ENCODE measurements around the gene DDC. TPM values are rescaled to one million over a fixed set of nuclear protein-coding genes. Genes with fewer than 3 reads are reported as not detected.

The DDC gene
- total and polyA plus RNA-seq, 4 donors: 27.2 to 74.9 (median 58.6) TPM

- Histone ChIP-seq H3K4me3 (ENCODE audit: low read depth in 1 of 3, low read length in 3 of 3) (no peak overlapping the region), H3K27me3 (ENCODE audit: control insufficient read depth in 4 of 4, insufficient read depth in 4 of 4, low read length in 3 of 4) (no peaks in the 10 kb centered on the region), H3K4me1 (ENCODE audit: control insufficient read depth in 4 of 4, insufficient read depth in 4 of 4, low read length in 3 of 4) (no peaks in the 10 kb centered on the region), H3K9ac (ENCODE audit: low read depth in 1 of 2, low read length in 2 of 2) (no peak overlapping the region), H3K9me3 (ENCODE audit: control insufficient read depth in 4 of 4, low read length in 3 of 4) (no peaks in the 10 kb centered on the region), H3K36me3 (ENCODE audit: control insufficient read depth in 4 of 4, insufficient read depth in 3 of 4, low read depth in 1 of 4, low read length in 3 of 4) (peaks cover 0 to 10% (median 5%) of the 10 kb centered on the region in 4 donors), H3K27ac (ENCODE audit: low read depth in 1 of 2, low read length in 2 of 2) (no peak overlapping the region)
- TF ChIP-seq, protein P1, sequence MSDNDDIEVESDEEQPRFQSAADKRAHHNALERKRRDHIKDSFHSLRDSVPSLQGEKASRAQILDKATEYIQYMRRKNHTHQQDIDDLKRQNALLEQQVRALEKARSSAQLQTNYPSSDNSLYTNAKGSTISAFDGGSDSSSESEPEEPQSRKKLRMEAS (IDR thresholded peaks at IDR 0.05): no peak
- TF ChIP-seq, protein P2, sequence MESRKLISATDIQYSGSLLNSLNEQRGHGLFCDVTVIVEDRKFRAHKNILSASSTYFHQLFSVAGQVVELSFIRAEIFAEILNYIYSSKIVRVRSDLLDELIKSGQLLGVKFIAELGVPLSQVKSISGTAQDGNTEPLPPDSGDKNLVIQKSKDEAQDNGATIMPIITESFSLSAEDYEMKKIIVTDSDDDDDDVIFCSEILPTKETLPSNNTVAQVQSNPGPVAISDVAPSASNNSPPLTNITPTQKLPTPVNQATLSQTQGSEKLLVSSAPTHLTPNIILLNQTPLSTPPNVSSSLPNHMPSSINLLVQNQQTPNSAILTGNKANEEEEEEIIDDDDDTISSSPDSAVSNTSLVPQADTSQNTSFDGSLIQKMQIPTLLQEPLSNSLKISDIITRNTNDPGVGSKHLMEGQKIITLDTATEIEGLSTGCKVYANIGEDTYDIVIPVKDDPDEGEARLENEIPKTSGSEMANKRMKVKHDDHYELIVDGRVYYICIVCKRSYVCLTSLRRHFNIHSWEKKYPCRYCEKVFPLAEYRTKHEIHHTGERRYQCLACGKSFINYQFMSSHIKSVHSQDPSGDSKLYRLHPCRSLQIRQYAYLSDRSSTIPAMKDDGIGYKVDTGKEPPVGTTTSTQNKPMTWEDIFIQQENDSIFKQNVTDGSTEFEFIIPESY (IDR thresholded peaks at IDR 0.05): no peak
- TF ChIP-seq FOXA2 (IDR thresholded peaks at IDR 0.05) (no peak), RXRA (IDR thresholded peaks at IDR 0.05) (no peak), ATF3 (IDR thresholded peaks at IDR 0.05) (no peak)
- 92% methylated on average over 11 of the region's 11 CpGs for whole genome bisulfite sequencing
- DNase-seq (ENCODE audit: low spot score): no peak
Measured at GRCh38 chr7:50542132-50542531, 23.1 kb downstream of the DDC start.

DNA sequence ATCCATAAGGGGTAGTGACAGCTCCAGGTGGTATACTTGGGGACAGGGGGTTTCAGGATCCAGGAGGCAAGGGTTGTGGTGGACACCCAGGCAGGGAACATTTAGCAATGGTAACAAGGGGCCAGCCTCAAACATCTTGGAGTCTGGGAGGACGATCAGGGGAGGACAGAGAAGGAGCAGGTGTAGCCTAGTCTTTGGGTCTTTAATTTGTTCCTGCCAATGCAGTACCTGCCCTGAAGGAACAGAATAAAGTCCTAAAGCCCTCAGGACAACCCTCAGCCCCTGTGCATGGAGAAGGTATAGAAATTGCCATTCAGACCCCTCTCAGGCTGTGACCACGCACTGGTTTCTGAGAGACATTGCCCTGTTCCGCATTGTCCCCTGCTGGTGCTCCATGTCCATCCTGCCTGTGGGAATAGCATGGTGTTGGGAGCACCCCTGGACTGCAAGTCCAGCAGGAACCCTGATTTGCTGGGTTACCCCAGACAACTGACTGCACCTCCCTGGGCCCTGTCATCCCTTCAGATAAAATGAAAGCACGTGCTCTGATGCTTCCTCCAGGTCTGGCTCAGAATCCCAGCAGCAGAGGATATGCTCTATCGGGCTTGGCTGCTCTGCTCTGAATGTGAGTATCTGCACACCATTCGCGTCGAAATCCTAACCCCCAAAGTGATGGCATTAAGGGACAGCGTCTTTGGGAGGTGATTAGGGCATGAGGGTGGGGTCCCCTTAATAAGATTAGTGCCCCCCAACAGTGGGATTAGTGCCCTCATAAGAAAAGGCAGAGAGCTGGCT, 24.2 kb downstream of the DDC start:
- peaks cover 0 to 14% (median 8%) of the 10 kb centered on the region in 4 donors for H3K36me3 ChIP-seq (ENCODE audit: control insufficient read depth in 4 of 4, insufficient read depth in 3 of 4, low read depth in 1 of 4, low read length in 3 of 4)

More for the DNA sequence above, 24.2 kb downstream of the DDC start:
- Histone ChIP-seq H3K27ac (ENCODE audit: low read depth in 1 of 2, low read length in 2 of 2) (no peak overlapping the region), H3K9me3 (ENCODE audit: control insufficient read depth in 4 of 4, low read length in 3 of 4) (no peaks in the 10 kb centered on the region), H3K4me3 (ENCODE audit: low read depth in 1 of 3, low read length in 3 of 3) (no peak overlapping the region), H3K9ac (ENCODE audit: low read depth in 1 of 2, low read length in 2 of 2) (no peak overlapping the region), H3K4me1 (ENCODE audit: control insufficient read depth in 4 of 4, insufficient read depth in 4 of 4, low read length in 3 of 4) (no peaks in the 10 kb centered on the region), H3K27me3 (ENCODE audit: control insufficient read depth in 4 of 4, insufficient read depth in 4 of 4, low read length in 3 of 4) (no peaks in the 10 kb centered on the region)
- 95% methylated on average over 9 of the region's 9 CpGs for WGBS
- TF ChIP-seq RXRA (IDR thresholded peaks at IDR 0.05) (no peak), ATF3 (IDR thresholded peaks at IDR 0.05) (no peak), JUND (IDR thresholded peaks at IDR 0.05) (no peak), HNF4A (conservative IDR thresholded peaks at IDR 0.05) (no peak), NR2F2 (IDR thresholded peaks at IDR 0.05) (no peak), FOXA1 (IDR thresholded peaks at IDR 0.05) (no peak), GABPA (IDR thresholded peaks at IDR 0.05 in 1 of 2, conservative IDR thresholded peaks at IDR 0.05 in 1 of 2) (no peak), TAF1 (conservative IDR thresholded peaks at IDR 0.05) (no peak), REST (IDR thresholded peaks at IDR 0.05) (no peak), FOXA2 (IDR thresholded peaks at IDR 0.05) (no peak), SP1 (IDR thresholded peaks at IDR 0.05) (no peak), RAD21 (IDR thresholded peaks at IDR 0.05) (no peak), EGR1 (IDR thresholded peaks at IDR 0.05; ENCODE audit: low read depth in 2 of 2) (no peak), HNF4G (IDR thresholded peaks at IDR 0.05) (no peak), YY1 (IDR thresholded peaks at IDR 0.05) (no peak)
- TF ChIP-seq, protein P3, sequence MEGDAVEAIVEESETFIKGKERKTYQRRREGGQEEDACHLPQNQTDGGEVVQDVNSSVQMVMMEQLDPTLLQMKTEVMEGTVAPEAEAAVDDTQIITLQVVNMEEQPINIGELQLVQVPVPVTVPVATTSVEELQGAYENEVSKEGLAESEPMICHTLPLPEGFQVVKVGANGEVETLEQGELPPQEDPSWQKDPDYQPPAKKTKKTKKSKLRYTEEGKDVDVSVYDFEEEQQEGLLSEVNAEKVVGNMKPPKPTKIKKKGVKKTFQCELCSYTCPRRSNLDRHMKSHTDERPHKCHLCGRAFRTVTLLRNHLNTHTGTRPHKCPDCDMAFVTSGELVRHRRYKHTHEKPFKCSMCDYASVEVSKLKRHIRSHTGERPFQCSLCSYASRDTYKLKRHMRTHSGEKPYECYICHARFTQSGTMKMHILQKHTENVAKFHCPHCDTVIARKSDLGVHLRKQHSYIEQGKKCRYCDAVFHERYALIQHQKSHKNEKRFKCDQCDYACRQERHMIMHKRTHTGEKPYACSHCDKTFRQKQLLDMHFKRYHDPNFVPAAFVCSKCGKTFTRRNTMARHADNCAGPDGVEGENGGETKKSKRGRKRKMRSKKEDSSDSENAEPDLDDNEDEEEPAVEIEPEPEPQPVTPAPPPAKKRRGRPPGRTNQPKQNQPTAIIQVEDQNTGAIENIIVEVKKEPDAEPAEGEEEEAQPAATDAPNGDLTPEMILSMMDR (IDR thresholded peaks at IDR 0.05; ENCODE audit: low read depth, low read length, missing input control): no peak
- TF ChIP-seq, protein P1 (IDR thresholded peaks at IDR 0.05): no peak
- TF ChIP-seq, protein P2 (IDR thresholded peaks at IDR 0.05): no peak
- DNase-seq (ENCODE audit: low spot score): no peak
